ENCODE measurements around the gene SLC35A1. TPM values are rescaled to one million over a fixed set of nuclear protein-coding genes. Genes with fewer than 3 reads are reported as not detected.

Gene SLC35A1
- total RNA-seq, 1 donor from 2014 or later: 19.4 TPM

DNA sequence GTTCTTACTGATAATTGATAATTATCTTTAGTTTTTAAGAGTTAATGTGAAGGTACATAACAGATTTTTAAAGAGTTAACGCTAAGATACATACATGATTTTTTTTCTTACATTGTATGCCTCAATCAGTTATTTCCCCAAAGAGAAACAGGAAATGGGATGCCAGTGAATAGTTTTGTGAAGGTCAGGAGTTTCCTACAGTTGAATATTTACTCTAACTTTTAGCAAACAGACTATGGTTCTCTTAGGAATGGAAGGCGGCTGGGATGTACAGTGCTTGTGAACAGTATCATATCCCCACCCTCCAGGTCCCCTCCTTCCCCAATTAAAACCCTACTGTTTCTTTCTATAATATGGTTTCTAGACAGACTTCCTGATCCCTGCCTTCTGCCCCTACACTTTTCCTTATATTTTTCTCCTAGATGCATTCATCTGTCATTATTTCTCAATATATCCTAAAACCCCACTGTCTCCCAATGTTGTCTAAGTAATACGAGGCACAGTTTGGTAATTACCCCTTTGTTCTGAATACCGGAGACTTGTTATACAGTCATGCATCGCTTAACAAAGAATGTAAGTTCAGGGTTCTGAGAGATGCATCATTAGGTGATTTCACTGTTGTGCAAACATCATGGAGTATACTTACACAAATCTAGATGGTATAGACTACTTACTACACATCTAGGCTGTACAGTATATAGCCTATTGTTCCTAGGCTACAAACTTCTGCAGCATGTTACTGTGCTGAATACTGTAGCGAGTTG lies 29.2 kb downstream of the SLC35A1 start:
- Mint-ChIP-seq H3K27me3 (no peaks in the 10 kb centered on the region), H3K4me1 (ENCODE audit: unreplicated experiment) (no peaks in the 10 kb centered on the region), H3K27ac (no peak overlapping the region), H3K4me3 (no peak overlapping the region), H3K9me3 (no peaks in the 10 kb centered on the region), H3K36me3 (peaks cover 25% of the 10 kb centered on the region)
- TF ChIP-seq, protein P1, sequence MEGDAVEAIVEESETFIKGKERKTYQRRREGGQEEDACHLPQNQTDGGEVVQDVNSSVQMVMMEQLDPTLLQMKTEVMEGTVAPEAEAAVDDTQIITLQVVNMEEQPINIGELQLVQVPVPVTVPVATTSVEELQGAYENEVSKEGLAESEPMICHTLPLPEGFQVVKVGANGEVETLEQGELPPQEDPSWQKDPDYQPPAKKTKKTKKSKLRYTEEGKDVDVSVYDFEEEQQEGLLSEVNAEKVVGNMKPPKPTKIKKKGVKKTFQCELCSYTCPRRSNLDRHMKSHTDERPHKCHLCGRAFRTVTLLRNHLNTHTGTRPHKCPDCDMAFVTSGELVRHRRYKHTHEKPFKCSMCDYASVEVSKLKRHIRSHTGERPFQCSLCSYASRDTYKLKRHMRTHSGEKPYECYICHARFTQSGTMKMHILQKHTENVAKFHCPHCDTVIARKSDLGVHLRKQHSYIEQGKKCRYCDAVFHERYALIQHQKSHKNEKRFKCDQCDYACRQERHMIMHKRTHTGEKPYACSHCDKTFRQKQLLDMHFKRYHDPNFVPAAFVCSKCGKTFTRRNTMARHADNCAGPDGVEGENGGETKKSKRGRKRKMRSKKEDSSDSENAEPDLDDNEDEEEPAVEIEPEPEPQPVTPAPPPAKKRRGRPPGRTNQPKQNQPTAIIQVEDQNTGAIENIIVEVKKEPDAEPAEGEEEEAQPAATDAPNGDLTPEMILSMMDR (conservative IDR thresholded peaks at IDR 0.05): no peak
- no peak for DNase-seq (ENCODE audit: extremely low spot score, unreplicated experiment)

DNA sequence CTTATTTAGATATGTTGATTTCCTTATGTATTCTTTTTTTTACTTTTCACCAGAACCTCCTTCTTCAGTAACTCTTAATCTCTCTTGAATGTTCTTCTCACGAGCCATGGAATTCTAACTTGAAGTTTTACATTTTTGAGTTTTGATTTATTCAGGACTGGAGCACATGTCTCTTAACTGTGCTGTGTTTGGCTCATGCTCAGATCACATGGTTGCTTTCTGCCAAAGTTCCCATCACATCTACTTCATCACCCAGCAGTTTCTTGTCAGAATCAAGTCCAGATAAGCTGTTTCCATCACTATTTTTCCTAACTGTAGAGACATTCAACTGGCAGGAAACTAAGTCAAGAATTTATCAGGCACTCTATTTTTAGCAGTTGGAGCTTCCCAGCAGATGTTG lies 31.7 kb downstream of the SLC35A1 start:
- Mint-ChIP-seq H3K4me3 (no peak overlapping the region), H3K27me3 (no peaks in the 10 kb centered on the region), H3K36me3 (peaks cover 29% of the 10 kb centered on the region), H3K27ac (no peak overlapping the region), H3K4me1 (ENCODE audit: unreplicated experiment) (no peaks in the 10 kb centered on the region), H3K9me3 (no peaks in the 10 kb centered on the region)
- TF ChIP-seq, protein P1 (conservative IDR thresholded peaks at IDR 0.05): no peak
- no peak for DNase-seq (ENCODE audit: extremely low spot score, unreplicated experiment)

DNA sequence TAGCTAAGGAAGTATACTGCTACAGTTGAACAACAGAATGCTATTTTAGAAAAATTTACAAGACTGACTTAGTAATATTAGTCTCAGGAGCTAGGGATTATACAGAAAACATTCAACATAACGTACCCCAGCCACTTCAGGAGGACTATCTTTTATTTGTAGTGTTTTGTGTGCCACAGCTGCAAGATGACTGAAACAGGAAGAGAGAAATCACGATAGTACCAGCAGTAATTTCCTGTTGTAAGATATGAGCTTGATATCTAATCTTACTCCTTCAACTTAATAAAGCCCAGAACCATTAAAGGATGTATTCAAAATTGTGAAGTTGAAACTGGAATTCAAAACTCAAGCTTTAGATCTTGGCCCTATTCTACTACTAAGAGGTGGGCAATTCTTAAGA lies 42.1 kb downstream of the SLC35A1 start:
- no peak for DNase-seq (ENCODE audit: extremely low spot score, unreplicated experiment)
- Mint-ChIP-seq H3K4me1 (ENCODE audit: unreplicated experiment) (no peaks in the 10 kb centered on the region), H3K4me3 (no peak overlapping the region), H3K27ac (no peak overlapping the region), H3K9me3 (no peaks in the 10 kb centered on the region), H3K27me3 (no peaks in the 10 kb centered on the region), H3K36me3 (peaks cover 31% of the 10 kb centered on the region)
- TF ChIP-seq, protein P1 (conservative IDR thresholded peaks at IDR 0.05): no peak

DNA sequence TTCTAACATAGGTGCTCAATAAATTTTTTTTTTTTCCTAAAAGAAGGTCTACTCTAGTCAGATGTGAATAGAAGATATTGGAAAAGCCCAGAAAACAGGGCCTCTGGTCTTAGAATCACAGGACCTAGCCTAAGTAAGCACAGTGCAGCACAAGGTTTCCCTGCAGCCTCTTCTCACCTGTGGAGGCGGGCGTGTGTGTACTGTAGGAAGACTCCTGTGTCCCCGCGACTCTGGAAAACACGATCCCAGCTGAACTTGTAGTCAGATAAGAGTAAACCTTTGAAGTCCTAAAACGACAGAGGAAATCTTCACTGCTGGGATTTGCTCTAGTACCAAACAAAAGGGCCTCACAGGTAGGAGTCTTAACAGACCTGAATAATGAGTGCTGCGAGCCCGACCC lies 45.7 kb downstream of the SLC35A1 start:
- Mint-ChIP-seq H3K36me3 (peaks cover 32% of the 10 kb centered on the region), H3K4me3 (no peak overlapping the region), H3K4me1 (ENCODE audit: unreplicated experiment) (no peaks in the 10 kb centered on the region), H3K27ac (no peak overlapping the region), H3K9me3 (no peaks in the 10 kb centered on the region), H3K27me3 (no peaks in the 10 kb centered on the region)
- TF ChIP-seq, protein P1 (conservative IDR thresholded peaks at IDR 0.05): no peak
- DNase-seq (ENCODE audit: extremely low spot score, unreplicated experiment): no peak

DNA sequence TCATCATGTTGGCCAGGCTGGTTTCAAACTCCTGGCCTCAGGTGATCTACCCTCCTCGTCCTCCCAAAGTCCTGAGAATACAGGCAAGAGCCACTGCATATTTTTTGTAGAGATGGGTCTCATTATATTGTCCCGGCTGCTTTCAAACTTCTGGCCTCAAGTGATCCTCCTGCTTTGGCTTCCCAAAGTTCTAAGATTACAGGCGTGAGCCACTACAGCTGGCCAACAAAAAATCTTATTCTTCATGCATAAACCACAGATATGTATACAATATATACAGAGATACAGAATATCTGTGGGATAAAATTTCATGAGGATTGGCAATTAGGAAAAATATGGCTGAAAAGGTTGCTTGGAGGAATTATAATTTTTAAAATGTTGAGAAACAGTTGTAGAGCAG lies 49.9 kb downstream of the SLC35A1 start:
- Mint-ChIP-seq H3K27me3 (no peaks in the 10 kb centered on the region), H3K9me3 (no peaks in the 10 kb centered on the region), H3K4me1 (ENCODE audit: unreplicated experiment) (no peaks in the 10 kb centered on the region), H3K36me3 (peaks cover 28% of the 10 kb centered on the region), H3K27ac (no peak overlapping the region), H3K4me3 (no peak overlapping the region)
- no peak for DNase-seq (ENCODE audit: extremely low spot score, unreplicated experiment)
- TF ChIP-seq, protein P1 (conservative IDR thresholded peaks at IDR 0.05): no peak
